GM03348 (cell line): ENCODE results near the gene OR5C1.
"Not testable (repeated sequence)": the region's sequence is repeated elsewhere in the genome, so short reads cannot be mapped to it uniquely, and the experiment has no call there.

ENCODE experiments used
- DNase-seq: peaks from one replicate; pipeline ENCODE4 v3.0.0; 2012; ENCODE audit warnings: low spot score

The OR5C1 gene

DNA sequence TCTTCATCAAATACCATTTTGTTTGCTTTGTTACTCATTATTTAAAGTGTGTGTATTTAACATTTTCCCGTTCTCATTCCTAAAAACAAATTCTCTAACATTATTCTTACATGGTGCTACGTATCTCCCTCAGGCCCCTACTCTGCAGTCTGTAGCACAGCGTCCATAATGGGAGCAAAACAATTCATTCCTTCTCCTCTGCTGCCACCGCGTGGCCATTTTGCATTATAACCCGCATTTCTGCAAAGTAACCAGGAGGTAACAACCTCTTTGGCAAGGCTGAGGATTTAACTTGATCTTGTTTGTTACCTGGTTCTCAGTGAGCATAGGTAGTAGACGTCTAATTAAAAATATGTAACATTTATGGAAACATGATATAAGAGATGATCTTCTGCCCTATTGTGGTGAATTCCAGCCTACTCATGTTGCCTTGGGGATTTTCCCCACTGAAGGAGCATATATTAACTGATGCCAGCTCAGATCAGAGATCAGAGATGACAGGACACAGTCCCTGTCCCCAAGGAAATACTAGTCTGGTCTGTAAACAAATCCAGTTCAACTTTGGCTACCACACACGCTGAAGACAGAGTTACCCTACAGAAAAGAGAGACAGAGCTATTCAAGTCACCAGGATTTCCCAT lies 21.7 kb downstream of the OR5C1 start:
- peak; percentile 87 for DNase-seq

- DNase-seq = no peak
These were observed 24.0 kb downstream of the OR5C1 start for GRCh38 chr9:122812736-122813135.

- no peak for DNase-seq
These were observed 25.8 kb downstream of the OR5C1 start for GRCh38 chr9:122814545-122814944.

- DNase-seq = no peak
These were observed 26.8 kb downstream of the OR5C1 start for GRCh38 chr9:122815544-122815943.

- no peak for DNase-seq
These were observed 27.6 kb downstream of the OR5C1 start for GRCh38 chr9:122816163-122816867.

DNA sequence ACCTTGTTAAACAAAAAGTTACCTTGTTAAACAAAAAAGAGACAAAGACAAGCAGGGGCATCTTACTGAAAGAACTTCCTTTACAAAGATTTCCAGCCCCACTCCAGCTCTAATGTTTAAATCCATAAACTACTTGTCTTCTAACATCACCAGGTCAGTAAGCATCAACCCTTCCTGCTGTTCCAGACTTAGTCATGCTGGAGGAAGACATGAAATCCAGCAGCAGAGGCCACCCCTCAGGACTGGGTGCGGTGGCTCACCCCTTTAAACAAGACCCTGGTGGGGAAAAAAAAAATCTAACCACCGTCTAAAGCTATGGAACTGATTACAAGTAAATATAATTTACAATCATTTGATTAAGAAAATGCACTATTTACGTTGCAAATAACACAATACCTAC lies 30.6 kb downstream of the OR5C1 start:
- no peak for DNase-seq

GRCh38 chr9:122819791-122820489 lies 31.2 kb downstream of the OR5C1 start:
- no peak for DNase-seq

DNA sequence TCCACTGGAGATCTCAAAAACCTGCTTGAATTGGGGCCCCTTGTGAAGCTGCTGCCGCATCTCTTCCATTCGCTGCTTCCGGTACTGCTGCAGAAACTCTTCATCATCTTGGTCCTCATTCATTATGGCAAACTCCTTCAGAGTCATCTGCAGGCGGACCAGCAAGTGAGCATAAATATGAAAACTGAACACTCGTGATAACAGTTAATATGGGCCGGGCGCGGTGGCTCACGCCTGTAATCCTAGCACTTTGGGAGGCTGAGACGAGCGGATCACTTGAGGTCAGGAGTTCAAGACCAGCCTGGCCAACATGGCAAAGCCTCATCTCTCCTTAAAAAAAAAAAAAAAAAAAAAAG lies 31.7 kb downstream of the OR5C1 start:
- no peak for DNase-seq

- DNase-seq = peak; percentile 23
These were observed 32.7 kb downstream of the OR5C1 start for GRCh38 chr9:122821278-122821943.

DNA sequence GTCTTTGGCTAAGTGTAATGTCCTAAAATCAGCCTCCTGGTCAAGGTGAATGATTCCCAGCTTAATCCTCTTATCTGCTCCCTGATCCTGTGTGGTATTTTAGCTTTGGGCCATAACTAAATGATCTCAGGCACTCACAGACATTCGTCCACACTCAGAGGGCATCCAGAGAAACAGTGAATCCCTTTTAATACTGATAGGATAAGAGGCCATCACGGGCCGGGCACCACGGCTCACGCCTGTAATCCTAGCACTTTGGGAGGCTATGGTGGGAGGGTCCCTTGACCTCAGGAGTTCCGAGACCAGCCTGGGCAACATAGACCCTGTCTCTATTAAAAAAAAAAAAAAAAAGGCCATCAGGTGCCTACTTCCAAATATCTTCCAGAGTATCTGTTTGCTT lies 33.3 kb downstream of the OR5C1 start:
- DNase-seq = no peak

DNA sequence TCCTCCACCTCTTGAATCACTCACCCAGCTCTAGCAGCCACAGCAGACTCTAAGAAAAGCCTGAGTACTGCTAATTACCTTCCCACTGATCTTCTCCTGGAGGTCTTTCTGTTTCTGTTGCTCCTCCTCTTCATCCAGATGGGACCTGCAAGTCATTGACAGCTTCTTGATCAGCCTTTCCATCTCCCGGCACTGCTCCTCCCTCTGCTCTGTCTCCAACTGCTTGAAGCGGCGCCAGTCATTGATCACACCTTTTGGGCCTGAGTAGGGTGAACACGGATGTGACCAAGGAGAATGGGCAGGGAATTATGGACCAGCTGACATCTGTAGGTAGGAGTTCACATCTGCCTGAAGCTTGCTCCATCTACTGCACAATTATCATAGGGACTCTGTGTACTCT lies 34.2 kb downstream of the OR5C1 start:
- DNase-seq = no peak

- peak; percentile 50 for DNase-seq
These were observed 39.0 kb downstream of the OR5C1 start for GRCh38 chr9:122827761-122828093.

DNA sequence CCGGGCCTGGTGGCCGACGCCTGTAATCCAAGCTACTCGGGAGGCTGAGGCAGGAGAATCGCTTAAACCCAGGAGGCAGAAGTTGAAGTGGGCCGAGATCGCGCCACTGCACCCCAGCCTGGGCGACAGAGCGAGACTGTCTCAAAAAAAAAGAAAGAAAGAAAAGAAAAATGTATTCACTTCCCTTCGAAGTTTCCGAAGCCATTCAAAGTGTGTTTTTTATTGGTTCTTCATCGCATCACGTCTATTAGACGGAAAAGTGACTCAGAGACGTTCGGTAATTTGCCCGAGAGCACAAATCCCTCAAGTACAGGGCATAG lies 40.2 kb downstream of the OR5C1 start:
- not testable (repeated sequence) for DNase-seq

- no peak for DNase-seq
These were observed 43.5 kb downstream of the OR5C1 start for GRCh38 chr9:122832194-122832593.

DNA sequence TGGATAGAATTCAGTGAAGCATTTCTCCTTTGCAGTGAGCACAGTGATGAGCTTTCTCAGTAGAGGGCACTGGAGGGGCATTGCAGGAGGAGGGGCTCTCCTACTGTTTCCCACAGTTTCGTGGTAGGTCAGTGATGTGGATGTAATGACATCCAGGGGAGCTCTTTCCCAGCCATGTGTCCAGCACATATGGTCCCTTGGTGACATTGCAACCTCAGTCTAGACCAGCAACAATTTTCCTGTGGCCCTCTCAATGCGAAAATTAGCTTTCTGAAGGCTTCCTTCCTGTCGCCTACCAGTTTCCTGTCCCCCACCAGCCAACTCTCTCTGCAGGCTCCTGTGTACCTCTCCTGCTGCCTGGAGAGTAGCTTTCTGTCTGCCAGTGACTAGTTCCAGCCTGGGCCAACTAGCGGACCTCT lies 46.6 kb downstream of the OR5C1 start:
- DNase-seq = no peak

DNA sequence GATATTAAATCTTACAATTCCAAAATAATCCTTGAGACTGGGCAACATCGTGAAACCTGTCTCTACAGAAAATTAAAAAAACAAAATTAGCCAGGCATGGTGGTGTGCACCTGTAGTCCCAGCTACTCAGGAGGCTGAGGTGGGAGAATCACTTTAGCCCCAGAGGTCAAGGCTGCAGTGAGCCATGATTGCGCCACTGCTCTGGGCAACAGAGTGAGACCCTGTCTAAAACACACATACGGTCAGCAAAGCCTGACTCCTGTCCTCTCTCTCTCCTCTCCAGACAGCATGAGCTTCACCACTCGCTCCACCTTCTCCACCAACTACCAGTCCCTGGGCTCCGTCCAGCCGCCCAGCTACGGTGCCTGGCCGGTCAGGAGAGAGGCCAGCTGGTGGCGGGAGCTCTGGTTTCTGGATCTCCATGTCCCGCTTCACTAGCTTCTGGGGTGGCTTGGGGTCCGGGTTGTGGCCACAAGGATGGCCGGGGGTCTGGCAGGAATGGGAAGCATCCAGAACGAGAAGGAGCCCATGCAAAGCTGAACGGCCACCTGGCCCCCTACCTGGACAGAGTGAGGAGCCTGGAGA lies 48.6 kb downstream of the OR5C1 start:
- no peak for DNase-seq

DNA sequence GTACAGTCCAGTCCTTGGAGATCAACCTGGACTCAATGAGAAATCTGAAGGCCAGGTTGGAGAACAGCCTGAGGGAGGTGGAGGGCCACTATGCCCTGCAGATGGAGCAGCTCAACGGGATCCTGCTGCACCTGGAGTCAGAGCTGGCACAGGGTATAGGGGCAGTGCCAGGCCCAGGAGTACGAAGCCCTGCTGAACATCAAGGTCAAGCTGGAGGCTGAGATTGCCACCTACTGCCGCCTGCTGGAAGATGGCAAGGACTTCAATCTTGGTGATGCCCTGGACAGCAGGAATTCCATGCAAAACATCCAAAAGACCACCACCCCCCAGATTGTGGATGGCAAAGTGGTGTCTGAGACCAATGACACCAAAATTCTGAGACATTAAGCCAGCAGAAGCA lies 49.7 kb downstream of the OR5C1 start:
- DNase-seq = not testable (repeated sequence)
